PFSK-1 (cell line): ENCODE data around the gene TET2.

ENCODE experiments used
- FOXP2 ChIP-seq: optimal IDR thresholded peaks from 2 replicates; pipeline ENCODE3; 2011; ENCODE audit warnings: borderline replicate concordance, control low read depth, inconsistent platforms; ENCODE audit not compliant: insufficient read depth; ENCODE audit errors: extremely low read length, extremely low read depth
- POLR2AphosphoS5 ChIP-seq: IDR thresholded peaks from 2 replicates; pipeline ENCODE4 v1.6.1; 2012; ENCODE audit warnings: low read depth, mild to moderate bottlenecking, control low read depth, low read length, moderate library complexity
- REST ChIP-seq, 2 experiments: IDR thresholded peaks; 2 replicates each; pipeline versions ENCODE4 v1.6.1 to v1.8.0; 2011 to 2012; ENCODE audit warnings: low read depth in 2 of 2, low read length in 2 of 2, control low read depth in 1 of 2, inconsistent platforms in 1 of 2, mild to moderate bottlenecking in 1 of 2, moderate library complexity in 1 of 2; ENCODE audit not compliant: insufficient read depth in 1 of 2
- SIN3A ChIP-seq: IDR thresholded peaks from 2 replicates; pipeline ENCODE4 v1.6.1; 2012; ENCODE audit warnings: mild to moderate bottlenecking, low read length, moderate library complexity, borderline replicate concordance; ENCODE audit not compliant: insufficient read depth
- TAF1 ChIP-seq: IDR thresholded peaks from 2 replicates; pipeline ENCODE4 v1.6.1; 2012; ENCODE audit warnings: low read length, control low read depth, borderline replicate concordance; ENCODE audit not compliant: insufficient read depth

Gene TET2

GRCh38 chr4:105267280-105267679 lies 120.6 kb downstream of the TET2 start:
- TF ChIP-seq TAF1: no peak
- no peak for TF ChIP-seq SIN3A
- TF ChIP-seq FOXP2: no peak
- no peak for TF ChIP-seq POLR2AphosphoS5
- no peak for TF ChIP-seq REST (IDR thresholded peaks at IDR 0.05; ENCODE audit: insufficient read depth in 1 of 2, low read depth in 2 of 2, low read length in 2 of 2)

- TF ChIP-seq POLR2AphosphoS5 (no peak), TAF1 (no peak), SIN3A (no peak), REST (IDR thresholded peaks at IDR 0.05; ENCODE audit: insufficient read depth in 1 of 2, low read depth in 2 of 2, low read length in 2 of 2) (no peak), FOXP2 (no peak)
Observed at GRCh38 chr4:105272002-105272401, 125.3 kb downstream of the TET2 start.

GRCh38 chr4:105273230-105273629 lies 126.6 kb downstream of the TET2 start:
- TF ChIP-seq REST (IDR thresholded peaks at IDR 0.05; ENCODE audit: insufficient read depth in 1 of 2, low read depth in 2 of 2, low read length in 2 of 2): no peak
- TF ChIP-seq POLR2AphosphoS5: no peak

- TF ChIP-seq TAF1 (no peak), POLR2AphosphoS5 (no peak), SIN3A (no peak), FOXP2 (no peak), REST (IDR thresholded peaks at IDR 0.05; ENCODE audit: insufficient read depth in 1 of 2, low read depth in 2 of 2, low read length in 2 of 2) (no peak)
Observed at GRCh38 chr4:105274090-105274489, 127.4 kb downstream of the TET2 start.

- no peak for TF ChIP-seq SIN3A
- TF ChIP-seq POLR2AphosphoS5: no peak
- TF ChIP-seq TAF1: no peak
- TF ChIP-seq FOXP2: no peak
- no peak for TF ChIP-seq REST (IDR thresholded peaks at IDR 0.05; ENCODE audit: insufficient read depth in 1 of 2, low read depth in 2 of 2, low read length in 2 of 2)
Observed at GRCh38 chr4:105274504-105274903, 127.8 kb downstream of the TET2 start.
